ENCODE measurements around the gene CFAP58.
A peak's percentile ranks its signal among the peaks of the same experiment; 100 is the strongest.

The CFAP58 gene

DNA sequence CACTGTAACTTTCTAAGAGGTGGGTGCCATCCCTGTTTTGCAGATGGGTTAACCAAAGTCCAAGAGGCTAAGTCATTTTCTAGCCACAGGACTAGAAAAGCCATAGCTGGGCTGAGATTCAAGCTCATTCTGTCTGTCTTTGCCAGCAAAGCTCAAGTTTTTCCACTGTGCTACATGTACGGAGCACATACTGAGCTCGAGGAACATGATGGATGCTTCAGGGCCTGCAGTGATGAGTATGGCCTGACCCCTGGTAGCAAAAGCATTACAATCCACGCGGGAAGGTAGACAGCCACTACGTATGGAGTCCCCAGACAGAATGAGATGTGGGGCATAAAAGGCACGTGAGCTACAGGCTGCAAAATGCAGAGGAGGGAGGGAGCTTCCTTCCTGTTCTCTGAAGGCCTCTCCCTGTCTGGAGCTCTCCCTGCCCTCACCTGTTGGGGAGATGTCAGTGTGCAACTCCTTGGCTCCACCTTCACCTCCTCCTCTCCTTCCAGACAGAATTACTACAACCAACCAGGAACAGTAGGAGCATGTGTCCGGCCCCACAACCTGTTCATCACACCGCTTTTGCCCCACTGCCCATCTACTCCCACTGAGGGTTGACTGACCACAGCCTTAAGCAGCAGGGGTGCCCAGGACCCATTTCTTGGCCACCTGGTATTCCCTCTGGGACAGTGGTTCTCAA is 31.8 kb upstream of the CFAP58 start:
- DNase-seq = no peak

DNA sequence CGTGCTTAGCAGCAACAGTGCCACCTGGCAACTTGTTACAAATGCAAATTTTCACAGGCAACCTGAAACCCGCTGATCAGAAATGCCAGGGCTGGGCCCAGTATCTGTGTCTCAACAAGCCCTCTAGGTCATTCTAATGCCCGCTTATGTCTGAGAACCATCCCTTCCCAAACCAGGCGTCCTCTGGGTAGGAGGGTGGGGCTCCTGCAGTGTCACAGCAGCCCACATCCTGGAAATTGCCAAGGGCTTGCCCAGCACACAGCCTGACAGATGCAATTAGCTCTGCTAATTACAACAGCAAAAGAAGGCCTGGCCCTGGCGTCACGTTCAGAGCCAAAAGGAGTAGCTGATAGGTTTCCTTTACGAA is 31.2 kb upstream of the CFAP58 start:
- peak; percentile 50 for DNase-seq

GRCh38 chr10:104323085-104323484 is 30.5 kb upstream of the CFAP58 start:
- no peak for DNase-seq

- DNase-seq = no peak
These were observed 29.9 kb upstream of the CFAP58 start for GRCh38 chr10:104323760-104324201.

GRCh38 chr10:104324221-104324686 is 29.4 kb upstream of the CFAP58 start:
- no peak for DNase-seq

GRCh38 chr10:104324931-104325330 is 28.7 kb upstream of the CFAP58 start:
- no peak for DNase-seq

- no peak for DNase-seq
These were observed 27.9 kb upstream of the CFAP58 start for GRCh38 chr10:104325436-104326435.

DNA sequence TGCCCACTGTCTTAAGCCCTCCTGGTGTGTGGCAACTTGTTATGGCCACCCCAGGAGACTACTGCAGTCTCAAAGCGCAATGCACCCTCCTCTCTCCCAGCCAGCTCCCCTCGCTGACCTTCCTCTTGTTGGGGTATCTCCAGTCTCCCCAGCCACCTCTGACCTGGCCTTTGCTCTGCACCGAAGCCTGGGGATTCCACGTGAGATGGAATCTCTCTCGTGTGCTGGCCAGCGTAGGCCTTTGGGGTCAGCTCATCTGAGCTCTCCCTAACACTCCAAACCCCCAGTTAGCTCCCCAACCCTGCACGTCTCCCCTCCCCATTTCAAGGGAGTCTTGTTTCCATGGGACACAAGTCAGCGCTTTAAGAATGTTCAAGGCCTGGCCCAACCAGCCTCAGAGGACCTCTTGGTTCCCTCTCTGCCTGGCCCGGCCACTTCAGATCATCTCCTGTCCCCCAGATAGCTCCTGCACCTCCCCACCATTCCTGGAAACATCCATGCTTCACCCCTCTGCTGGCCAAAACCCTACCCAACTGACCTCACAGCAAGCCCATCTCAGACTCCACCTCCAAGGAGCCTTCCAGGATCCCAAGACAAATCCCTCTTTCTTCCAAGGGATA is 26.5 kb upstream of the CFAP58 start:
- DNase-seq = no peak

DNA sequence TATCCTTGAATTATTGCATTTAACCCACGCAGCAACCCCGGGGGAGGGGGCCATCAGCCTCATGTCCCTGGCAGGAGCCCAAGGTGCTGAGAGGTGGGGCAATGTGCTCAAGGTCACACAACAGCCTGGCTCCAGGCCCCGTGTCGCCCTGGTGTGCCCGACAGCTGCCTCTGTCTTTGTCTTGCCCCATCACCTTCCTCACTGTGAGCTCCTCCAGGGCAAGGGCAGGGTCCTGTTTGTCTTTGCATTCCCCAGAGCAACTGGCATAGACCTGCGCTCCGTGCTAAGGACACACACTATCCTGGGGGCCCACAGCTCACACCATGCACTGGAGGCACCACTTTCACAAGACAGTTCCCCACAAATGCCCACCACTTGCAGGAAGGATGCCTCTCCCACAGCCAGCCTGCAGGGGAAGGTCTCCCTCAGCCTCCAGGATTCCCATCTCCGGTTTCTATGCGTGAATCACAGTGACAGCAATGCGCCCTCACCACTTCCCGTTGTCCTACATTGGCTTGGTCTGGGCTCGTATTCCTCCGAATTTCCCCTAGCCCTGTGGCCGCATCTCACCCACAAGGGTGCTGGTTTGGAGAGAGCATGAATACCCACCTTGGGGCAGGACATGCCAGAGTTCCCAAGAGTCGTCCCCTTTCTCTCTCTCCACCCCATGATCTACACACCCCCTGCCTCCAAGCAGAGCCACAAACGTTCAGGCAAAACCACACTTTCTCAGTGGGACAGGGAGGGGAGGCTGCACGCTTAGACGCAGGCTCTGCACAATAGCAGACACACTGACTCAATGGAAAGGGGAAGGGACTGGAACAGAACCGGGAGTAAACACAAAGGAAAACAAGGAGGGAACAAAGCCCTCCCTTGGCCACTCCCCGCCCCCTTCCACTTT is 25.6 kb upstream of the CFAP58 start:
- peak; percentile 18 for DNase-seq

GRCh38 chr10:104328646-104328895 is 25.1 kb upstream of the CFAP58 start:
- no peak for DNase-seq

GRCh38 chr10:104328896-104329710 is 24.5 kb upstream of the CFAP58 start:
- DNase-seq = peak; percentile 36

- DNase-seq = no peak
These were observed 23.9 kb upstream of the CFAP58 start for GRCh38 chr10:104329735-104330134.

DNA sequence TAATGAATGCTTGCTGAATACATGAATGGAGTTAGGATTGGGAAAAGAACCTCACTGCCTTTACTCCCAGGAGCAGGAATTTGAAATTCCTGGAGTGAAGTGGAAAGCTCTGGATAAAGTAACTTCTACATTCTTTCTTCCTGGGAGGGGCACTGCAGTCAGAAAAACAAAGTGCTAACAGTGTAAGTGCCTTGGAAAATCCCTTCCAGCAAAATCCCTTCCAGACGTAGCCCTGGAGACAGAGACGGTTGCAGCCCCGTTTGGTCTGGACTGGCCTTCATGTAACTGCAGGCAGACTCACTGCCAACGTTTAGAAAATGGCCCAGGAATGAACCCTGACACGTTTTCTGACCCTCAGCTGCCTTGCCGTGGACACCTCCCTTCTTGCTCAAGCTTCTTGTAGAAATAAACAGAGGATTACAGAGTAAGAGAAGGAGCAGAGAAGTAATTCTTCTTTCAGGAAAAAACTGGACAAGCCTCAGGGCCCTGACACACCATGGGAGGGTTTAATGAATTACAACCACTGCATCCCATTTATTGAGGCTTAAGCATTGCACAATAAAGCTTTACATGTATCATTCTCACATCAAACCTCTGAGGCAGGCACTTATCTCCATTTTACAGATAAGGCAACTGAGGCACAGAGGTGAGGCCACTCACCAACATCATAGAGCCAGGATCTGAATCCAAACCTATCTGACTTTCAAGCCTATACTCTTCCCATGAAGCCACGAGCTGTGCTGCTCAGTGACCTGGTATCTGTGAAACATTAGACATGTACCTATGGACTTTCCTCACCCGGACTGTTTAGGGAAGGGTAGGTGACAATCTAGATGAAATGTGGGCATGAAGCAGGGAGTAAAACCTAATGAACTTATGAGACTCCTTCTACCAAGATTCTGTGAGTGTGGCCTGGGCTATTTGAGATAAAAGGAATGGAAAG is 23.2 kb upstream of the CFAP58 start:
- DNase-seq = no peak

DNA sequence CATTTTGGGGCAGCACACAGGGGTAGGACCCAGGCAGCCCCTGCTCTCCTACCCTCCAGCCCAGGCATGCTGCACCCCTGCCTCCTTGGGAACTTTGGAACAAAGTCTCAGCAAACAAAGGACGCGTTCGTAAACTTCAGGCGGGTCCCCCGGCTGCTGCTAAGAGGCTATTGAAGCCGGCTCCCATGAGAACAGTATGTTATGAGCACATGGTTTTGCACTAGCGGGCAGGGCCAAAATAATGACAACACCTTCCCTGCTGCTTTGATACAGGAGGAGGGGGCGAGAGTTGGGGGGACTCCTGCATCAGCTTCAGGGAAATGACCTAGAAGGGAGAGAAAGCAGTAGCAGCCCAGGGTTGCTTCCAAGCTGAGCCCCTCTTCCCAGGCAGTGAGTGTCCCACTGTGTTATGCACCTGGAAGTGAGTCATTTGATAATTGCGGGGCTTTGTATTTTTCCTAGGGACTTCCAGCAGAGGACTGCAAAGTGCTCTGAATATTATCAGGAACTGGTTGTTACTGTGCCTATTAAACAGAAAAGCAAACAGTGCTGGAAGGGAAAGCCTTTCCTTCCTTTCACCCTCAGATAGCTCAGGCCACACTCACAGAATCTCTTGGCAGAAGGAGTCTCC is 22.3 kb upstream of the CFAP58 start:
- DNase-seq = peak; percentile 79

DNA sequence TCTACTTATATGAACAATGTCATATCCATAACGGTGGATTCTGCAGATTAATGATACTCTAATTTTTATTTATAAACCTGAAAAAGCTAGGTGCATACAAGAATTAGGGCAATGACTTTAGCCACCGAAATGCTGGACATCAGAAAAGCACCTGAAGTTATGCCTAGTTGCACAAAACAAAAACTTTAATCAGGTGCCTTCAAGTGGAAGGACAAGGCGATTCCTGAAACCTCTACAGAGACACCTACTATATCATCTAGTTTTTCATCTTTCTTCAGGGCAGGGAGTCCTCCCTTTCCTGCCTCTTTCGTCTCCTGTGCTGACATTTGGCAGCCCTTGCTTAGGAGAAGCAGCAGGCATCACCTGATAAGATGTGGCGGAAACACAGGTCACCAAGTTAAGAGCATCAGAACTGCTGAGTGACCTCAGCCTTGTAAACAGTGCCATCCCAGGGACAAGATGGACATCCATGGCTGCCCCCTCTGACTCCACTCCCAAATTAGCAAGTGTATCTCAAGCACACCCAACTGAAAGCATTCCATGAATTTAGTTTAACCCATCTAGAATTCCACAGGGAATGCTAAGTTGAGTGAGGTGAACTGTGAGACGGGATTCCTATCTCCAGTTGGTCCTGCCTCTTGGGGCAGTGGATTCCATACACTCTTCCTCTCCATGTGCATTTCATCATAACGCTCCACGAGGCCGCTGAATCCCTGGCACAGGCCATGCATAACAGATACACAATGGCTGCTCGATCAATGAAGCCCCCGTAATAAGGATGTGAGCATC is 21.2 kb upstream of the CFAP58 start:
- no peak for DNase-seq

DNA sequence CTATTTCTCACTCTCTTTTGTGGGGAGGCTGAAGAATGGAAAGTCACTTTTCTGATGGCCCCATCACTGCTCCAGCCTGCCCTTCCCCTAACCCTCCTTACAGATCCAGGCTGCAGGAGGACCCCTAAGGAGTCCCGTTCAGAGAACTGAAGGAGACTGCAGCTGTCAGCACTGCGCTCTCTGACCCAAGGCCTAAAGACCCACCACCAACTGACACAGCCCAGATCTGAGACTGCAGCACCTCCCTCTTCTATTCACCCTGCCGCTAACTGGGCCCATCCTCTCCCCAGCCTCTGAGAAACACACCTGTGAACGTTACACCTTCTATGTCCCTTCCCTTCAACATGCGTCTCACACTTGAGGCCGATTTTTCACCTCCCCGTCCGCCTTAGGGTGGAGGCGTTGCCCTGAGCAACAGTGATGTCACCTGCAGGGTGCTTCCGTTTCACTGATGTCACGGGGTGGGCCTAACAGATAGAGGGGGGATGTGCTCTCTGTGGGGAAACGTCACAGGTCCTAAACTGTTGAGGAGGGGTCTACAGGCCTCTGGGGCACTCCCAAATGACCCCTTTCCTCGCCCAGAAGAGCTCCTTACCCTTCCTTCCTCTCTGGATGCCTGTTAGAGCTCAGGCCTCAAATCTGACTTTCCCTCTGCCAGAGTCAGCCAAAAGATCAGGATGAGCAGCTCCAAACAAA is 20.5 kb upstream of the CFAP58 start:
- DNase-seq = no peak

- no peak for DNase-seq
These were observed 19.8 kb upstream of the CFAP58 start for GRCh38 chr10:104333728-104334373.

DNA sequence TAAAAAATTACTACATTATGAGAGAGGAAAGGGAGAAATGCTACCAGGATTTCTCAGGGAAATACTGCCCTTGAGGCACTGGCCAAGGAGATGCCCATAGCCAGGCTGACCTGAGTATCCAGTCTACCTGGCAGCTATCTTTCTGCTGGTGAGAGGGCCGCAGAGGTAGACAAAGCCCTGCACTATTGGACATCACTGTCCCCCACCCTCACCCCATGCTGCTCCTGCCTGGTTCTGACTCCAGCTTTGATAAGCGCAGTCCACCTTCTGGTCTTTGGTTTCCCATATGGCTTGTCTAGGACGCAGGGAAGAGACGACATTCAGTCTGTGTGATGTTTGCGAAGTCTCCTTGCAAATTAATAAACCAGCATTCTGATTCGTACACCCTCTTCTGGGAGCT is 19.1 kb upstream of the CFAP58 start:
- DNase-seq = no peak
